RWPE1 (cell line): ENCODE data around the gene PTGDR2.

Experiments used
- CTCF ChIA-PET: fragments of 350-600 bp; sonication (Branson Sonifier 250); formaldehyde crosslinking; extraction: SDS; loops from one replicate; lab custom pipeline; 2021; lab: Yijun Ruan, JAX
- POLR2A ChIA-PET: fragments of 400-600 bp; formaldehyde crosslinking; extraction: SDS; loops from one replicate; lab custom pipeline; 2020; ENCODE audit warnings: antibody characterized with exemption; ENCODE audit not compliant: low non-redundant PET; lab: Yijun Ruan, JAX
- DNase-seq: peaks from one replicate; pipeline ENCODE4 v3.0.0; 2012; ENCODE audit warnings: low spot score
- H3K27ac ChIP-seq: fragments of 450-650 bp; 2 replicates; pipeline ENCODE4 v1.5.1; 2017
- TF ChIP-seq, protein P1 (sequence below): fragments of 450-650 bp; conservative IDR thresholded peaks from 2 replicates; pipeline ENCODE4 v1.5.1; 2017; ENCODE audit warnings: low read depth, mild to moderate bottlenecking

PTGDR2 gene

DNA sequence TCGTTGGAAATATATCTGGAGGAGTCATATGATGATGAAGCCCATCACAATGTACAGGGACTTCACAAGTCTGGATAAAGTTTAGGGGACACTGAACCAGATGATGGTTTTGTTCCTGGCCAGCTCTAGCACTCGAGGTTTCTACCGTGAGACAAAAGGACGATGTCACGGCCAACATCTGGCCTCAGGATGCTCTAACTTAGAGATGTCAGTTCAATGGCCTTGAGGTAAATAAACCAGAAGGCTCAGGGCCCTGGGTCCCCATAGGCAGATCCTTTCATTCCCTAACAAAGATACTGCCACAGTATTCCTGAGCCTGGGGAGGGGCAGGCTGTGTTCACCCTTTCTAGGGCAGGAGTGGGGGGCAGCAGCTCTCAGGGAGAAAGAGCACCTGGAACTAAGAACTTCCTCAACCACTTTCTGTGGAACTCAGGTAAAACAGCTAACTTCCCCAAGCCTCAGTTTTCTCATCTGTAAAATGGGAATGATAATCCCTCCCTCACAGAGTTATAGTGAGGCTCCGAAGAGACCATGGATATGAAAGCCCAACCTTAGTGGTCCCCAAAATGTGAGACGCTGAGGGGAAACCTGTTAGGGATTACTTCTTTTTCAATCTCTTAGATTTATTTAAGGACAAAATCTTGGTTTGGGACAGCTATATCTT, 52.3 kb downstream of the PTGDR2 start:
- no peak overlapping the region for H3K27ac ChIP-seq
- ChIA-PET POLR2A (no interaction called here), CTCF (interaction anchor here (0.7 to 1.4 kb wide), 2 partner anchors 27 to 224 kb away, joined by 3 to 4 read pairs; no protein-coding TSS in a partner anchor)
- DNase-seq, result no peak
- TF ChIP-seq, protein P1, sequence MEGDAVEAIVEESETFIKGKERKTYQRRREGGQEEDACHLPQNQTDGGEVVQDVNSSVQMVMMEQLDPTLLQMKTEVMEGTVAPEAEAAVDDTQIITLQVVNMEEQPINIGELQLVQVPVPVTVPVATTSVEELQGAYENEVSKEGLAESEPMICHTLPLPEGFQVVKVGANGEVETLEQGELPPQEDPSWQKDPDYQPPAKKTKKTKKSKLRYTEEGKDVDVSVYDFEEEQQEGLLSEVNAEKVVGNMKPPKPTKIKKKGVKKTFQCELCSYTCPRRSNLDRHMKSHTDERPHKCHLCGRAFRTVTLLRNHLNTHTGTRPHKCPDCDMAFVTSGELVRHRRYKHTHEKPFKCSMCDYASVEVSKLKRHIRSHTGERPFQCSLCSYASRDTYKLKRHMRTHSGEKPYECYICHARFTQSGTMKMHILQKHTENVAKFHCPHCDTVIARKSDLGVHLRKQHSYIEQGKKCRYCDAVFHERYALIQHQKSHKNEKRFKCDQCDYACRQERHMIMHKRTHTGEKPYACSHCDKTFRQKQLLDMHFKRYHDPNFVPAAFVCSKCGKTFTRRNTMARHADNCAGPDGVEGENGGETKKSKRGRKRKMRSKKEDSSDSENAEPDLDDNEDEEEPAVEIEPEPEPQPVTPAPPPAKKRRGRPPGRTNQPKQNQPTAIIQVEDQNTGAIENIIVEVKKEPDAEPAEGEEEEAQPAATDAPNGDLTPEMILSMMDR, result no peak

DNA sequence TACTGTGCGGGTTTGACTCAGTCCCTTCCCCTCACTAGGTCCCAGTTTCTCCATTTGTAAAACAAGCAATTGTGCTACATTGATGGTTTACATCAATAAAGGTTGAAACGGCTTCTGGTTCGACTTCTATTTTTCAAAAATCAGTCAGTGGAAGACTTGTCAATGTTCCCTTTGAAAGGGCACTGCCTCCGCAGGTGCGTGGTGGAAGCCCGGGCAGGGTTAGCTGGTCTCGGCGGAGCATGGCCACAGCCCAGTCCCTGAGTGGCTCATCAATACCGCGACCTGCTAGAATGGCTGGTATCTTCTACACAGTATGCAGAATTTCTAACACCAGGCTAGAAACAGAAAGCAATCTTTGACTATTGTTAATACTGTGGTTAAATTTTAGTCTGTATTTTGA, 54.6 kb downstream of the PTGDR2 start:
- H3K27ac ChIP-seq, result no peak overlapping the region
- no peak for DNase-seq
- CTCF ChIA-PET, result no interaction called here
- POLR2A ChIA-PET, result no interaction called here
- TF ChIP-seq, protein P1, result no peak
